GM21717 (cell line): ENCODE data around the gene C17orf113.
"Not testable (repeated sequence)": the region's sequence is repeated elsewhere in the genome, so short reads cannot be mapped to it uniquely, and the experiment has no call there.

Source experiments
- ATAC-seq: cut with Tn5 transposase; IDR thresholded peaks from one replicate; pipeline ENCODE4 v1.9.1; 2021; ENCODE audit warnings: mild to moderate bottlenecking, moderate library complexity; ENCODE audit not compliant: unreplicated experiment

Gene C17orf113

GRCh38 chr17:42017866-42018200 is 32.6 kb downstream of the C17orf113 start:
- ATAC-seq: no peak

- ATAC-seq: peak; percentile 75
Observed at GRCh38 chr17:42016941-42017865, 33.2 kb downstream of the C17orf113 start, which contains the start of gene DNAJC7. Gene DNAJC7, minus strand, starts transcription at chr17:42017439. Its CDS starts 23 bp downstream, at chr17:42017416.

GRCh38 chr17:42016411-42016831 is 34.0 kb downstream of the C17orf113 start:
- ATAC-seq: no peak

- ATAC-seq: not testable (repeated sequence)
Observed at GRCh38 chr17:42013740-42014139, 36.7 kb downstream of the C17orf113 start.

GRCh38 chr17:42012363-42012762 is 38.0 kb downstream of the C17orf113 start:
- ATAC-seq: not testable (repeated sequence)

GRCh38 chr17:42010898-42011516 is 39.4 kb downstream of the C17orf113 start:
- ATAC-seq: no peak

GRCh38 chr17:42010266-42010680 is 40.1 kb downstream of the C17orf113 start:
- not testable (repeated sequence) for ATAC-seq

GRCh38 chr17:42009170-42009569 is 41.2 kb downstream of the C17orf113 start:
- no peak for ATAC-seq

GRCh38 chr17:42005166-42005565 is 45.2 kb downstream of the C17orf113 start:
- no peak for ATAC-seq

GRCh38 chr17:42002792-42003301 is 47.6 kb downstream of the C17orf113 start:
- ATAC-seq: no peak

GRCh38 chr17:42002175-42002791 is 48.1 kb downstream of the C17orf113 start:
- ATAC-seq: no peak

GRCh38 chr17:42001729-42002128 is 48.7 kb downstream of the C17orf113 start:
- no peak for ATAC-seq

GRCh38 chr17:42000413-42001133 is 49.8 kb downstream of the C17orf113 start:
- no peak for ATAC-seq

- ATAC-seq: no peak
Observed at GRCh38 chr17:41998497-41998896, 51.9 kb downstream of the C17orf113 start.

GRCh38 chr17:41996855-41997164 is 53.6 kb downstream of the C17orf113 start:
- no peak for ATAC-seq

- no peak for ATAC-seq
Observed at GRCh38 chr17:41992576-41992975, 57.8 kb downstream of the C17orf113 start.

GRCh38 chr17:41989702-41990419 is 60.5 kb downstream of the C17orf113 start:
- no peak for ATAC-seq

- no peak for ATAC-seq
Observed at GRCh38 chr17:41988418-41988817, 62.0 kb downstream of the C17orf113 start.
